HEK293T (cell line): ENCODE results near the gene CEACAM4.

Source experiments
- ARNT ChIP-seq: fragments of 450-650 bp; IDR thresholded peaks from 2 replicates; pipeline ENCODE4 v1.6.1; 2017; ENCODE audit warnings: mild to moderate bottlenecking
- BHLHE40 ChIP-seq: fragments of 450-650 bp; IDR thresholded peaks from 2 replicates; pipeline ENCODE4 v1.6.1; 2016; ENCODE audit warnings: mild to moderate bottlenecking, moderate library complexity, borderline replicate concordance
- CTBP1 ChIP-seq: fragments of 450-650 bp; IDR thresholded peaks from 2 replicates; pipeline ENCODE4 v1.6.1; 2016; ENCODE audit warnings: borderline replicate concordance
- ELF4 ChIP-seq: fragments of 450-650 bp; IDR thresholded peaks from 2 replicates; pipeline ENCODE4 v1.6.1; 2017; ENCODE audit warnings: antibody characterized with exemption
- FOXA1 ChIP-seq: fragments of 450-650 bp; IDR thresholded peaks from 2 replicates; pipeline ENCODE4 v1.6.1; 2016; ENCODE audit warnings: mild to moderate bottlenecking
- FOXK2 ChIP-seq: fragments of 450-650 bp; IDR thresholded peaks from 2 replicates; pipeline ENCODE4 v1.6.1; 2016; ENCODE audit warnings: mild to moderate bottlenecking
- HDGF ChIP-seq: fragments of 450-650 bp; IDR thresholded peaks from 2 replicates; pipeline ENCODE4 v1.6.1; 2017; ENCODE audit warnings: antibody characterized with exemption, borderline replicate concordance
- L3MBTL2 ChIP-seq: fragments of 450-650 bp; conservative IDR thresholded peaks from 2 replicates; pipeline ENCODE4 v1.6.1; 2016; ENCODE audit warnings: mild to moderate bottlenecking
- NFRKB ChIP-seq: fragments of 450-650 bp; IDR thresholded peaks from 2 replicates; pipeline ENCODE4 v1.6.1; 2016; ENCODE audit warnings: mild to moderate bottlenecking, moderate library complexity
- PKNOX1 ChIP-seq: fragments of 450-650 bp; IDR thresholded peaks from 2 replicates; pipeline ENCODE4 v1.6.1; 2016
- SUZ12 ChIP-seq: fragments of 450-650 bp; IDR thresholded peaks from 2 replicates; pipeline ENCODE4 v1.6.1; 2016; ENCODE audit warnings: mild to moderate bottlenecking
- TARDBP ChIP-seq: fragments of 450-650 bp; IDR thresholded peaks from 2 replicates; pipeline ENCODE4 v1.6.1; 2016
- ZNF384 ChIP-seq: fragments of 450-650 bp; IDR thresholded peaks from 2 replicates; pipeline ENCODE4 v1.6.1; 2016

- TF ChIP-seq HDGF (no peak), NFRKB (no peak), BHLHE40 (no peak), CTBP1 (no peak), FOXK2 (no peak), FOXA1 (no peak), TARDBP (no peak), PKNOX1 (no peak), SUZ12 (no peak), ARNT (no peak), L3MBTL2 (no peak), ZNF384 (no peak), ELF4 (no peak)
These were observed at the start of gene CEACAM4 for GRCh38 chr19:41626877-41627276.
